GM18909 (cell line): ENCODE results near the gene LRRC3B.

ENCODE experiments used
- ATAC-seq: cut with Tn5 transposase; IDR thresholded peaks from one replicate; pipeline ENCODE4 v1.9.1; 2021; ENCODE audit warnings: mild to moderate bottlenecking; ENCODE audit not compliant: unreplicated experiment, poor library complexity

Gene LRRC3B

GRCh38 chr3:26628915-26629314 lies 6.3 kb downstream of the LRRC3B start:
- ATAC-seq, result no peak

DNA sequence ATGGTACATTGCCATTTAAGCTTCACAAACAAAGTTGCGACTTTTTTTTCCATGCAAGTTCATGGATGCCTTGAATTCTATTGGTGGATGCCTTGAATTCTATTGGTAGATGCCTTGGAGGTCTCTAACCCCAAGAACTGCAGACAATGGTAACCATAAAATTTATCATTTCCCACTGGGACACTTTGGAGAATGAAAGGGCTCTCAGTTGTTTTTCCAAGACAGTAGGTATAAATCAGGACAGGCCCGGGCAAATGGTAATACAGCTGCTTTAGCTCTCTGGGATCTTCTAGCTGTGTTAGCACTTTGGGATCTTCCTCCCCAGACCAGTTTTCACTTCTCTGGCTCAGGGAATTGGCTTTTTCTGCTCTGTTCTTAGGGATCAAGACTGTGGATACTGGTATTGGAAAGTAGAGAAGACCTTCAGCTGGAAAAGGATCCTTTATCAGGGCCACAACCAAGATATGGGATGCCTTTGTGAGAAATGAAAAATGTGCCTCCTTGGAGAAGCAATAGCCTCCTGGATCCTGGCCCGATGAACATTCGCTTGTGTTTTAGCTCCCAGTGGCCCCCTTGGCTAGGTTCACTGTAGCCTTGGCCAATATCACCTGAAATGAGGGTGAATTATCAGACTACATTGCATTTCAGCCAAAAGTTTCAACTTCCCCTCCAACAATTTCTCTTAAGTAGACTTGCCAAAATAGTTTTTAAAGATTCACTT lies 8.3 kb downstream of the LRRC3B start:
- no peak for ATAC-seq

- ATAC-seq, result no peak
Measured at GRCh38 chr3:26631390-26631738, 8.8 kb downstream of the LRRC3B start.

GRCh38 chr3:26634601-26635000 lies 12.0 kb downstream of the LRRC3B start:
- no peak for ATAC-seq

DNA sequence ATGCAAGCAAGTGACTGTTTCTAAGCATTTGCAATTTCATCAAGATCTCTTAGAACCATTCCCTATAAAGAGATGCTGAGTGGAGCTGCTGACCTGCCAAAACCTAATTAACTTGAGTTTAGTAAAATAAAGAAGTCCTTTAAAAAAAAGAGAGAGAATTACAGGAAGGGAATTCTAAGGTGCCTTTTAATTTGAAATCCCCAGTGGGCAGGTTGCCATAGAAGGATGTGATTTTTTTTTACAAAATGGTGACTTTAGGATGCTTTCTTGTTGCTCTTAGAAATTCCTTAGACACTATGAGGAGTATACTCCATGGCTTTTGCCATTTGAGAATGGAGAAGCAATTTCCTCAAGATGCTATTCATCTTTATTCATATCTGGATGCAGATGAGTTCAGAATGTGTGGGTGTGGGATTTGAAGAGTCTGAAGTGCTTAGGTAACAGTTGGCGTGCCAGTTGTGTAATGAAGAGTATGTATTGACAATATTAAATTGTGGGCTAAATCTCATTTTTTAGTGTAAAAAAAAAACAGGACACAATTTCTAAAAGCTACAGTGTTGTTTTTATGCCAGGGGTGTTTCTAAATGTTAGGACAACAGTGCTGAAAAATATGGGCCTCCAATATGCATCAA lies 13.6 kb downstream of the LRRC3B start:
- ATAC-seq, result no peak

DNA sequence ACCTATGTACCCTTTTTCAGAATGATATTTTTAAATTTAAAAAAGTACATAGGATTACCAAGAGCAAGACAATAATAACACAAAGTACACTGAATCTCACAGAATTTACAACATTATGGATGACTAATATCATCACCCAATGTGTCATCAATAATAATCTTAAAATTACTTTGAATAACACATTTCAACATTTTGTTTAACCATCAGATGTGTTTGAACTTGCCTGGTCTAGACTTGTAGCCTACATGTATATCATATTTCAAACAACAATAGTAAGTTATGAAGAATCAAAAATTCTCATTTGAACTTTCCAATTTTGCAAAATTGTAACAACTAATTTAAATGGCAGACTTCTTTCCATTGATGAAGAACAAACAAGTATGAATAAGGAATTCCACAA lies 15.1 kb downstream of the LRRC3B start:
- no peak for ATAC-seq

DNA sequence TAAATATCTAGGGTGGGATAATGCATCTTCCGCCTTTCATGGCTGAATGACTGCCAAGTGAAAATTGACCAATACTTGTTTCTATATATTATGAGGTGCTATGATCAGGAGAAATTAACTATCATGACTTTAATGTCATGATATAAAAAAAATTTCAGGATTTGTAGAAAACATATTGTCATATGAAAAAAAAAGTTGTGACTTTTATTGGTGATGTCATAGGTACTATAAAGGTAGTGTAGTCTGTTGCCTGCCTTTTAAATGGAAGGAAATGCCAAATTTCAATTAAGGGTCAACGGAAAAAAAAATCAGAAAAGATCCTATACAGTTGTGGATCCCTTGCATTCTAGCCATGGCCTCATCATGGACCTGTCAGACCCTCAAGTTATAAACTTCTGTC lies 15.5 kb downstream of the LRRC3B start:
- ATAC-seq, result no peak

GRCh38 chr3:26639339-26639738 lies 16.8 kb downstream of the LRRC3B start:
- ATAC-seq, result no peak

DNA sequence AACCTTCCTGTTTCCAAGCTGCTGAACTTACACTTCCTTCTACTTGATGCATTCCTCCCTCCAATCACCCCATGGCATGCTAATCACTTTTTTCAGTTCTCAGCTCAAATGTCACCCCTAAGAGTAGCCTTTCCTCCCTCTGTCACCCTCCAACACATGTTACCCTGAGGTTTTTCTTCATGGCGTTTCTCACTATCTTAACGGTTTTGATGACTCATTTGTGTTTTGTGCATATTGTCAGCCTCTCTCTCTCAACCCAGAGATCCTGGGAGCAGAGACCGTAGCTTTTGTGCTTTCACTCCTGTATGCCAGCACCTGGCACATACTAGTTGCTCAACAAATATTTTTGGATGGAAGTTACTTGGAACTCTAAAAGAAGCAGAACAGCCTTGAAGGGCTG lies 24.5 kb downstream of the LRRC3B start:
- ATAC-seq, result no peak

DNA sequence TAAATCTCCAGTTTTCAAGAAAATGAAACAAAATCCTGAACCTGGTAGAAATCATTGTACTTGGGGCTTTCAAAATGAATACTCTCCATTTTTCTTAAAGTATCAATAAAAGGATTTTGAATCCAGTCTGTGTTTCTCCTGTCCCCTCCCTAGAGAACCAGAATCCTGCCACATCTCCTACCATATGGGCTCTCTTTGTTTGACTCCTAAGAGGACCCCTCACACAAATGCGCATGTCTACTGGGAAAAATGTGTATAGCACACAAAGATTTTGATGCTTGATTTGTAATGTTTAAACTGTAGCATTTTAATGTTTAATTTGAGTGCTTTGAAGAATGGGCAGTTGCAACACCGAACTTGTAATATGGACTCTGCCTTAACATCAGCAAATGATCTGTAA lies 25.9 kb downstream of the LRRC3B start:
- no peak for ATAC-seq

DNA sequence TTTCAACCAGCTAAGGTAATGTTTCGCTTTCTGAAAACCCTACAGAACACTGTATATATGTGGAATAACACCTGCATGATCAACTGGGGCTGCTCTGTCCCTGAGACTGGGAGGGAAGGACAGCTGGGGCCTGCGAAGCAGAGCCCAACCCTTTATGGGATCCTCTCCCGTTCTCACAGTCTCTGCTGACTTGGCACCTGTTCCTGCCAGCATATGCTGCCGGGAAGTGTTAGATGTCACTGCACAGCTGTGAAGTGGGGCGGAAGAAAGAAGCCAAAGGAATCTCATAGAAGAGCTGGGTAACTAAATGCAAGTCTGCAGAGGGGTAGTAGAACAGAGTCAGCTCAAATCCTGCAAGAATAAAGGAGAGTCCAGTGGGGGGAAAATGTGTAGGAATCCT lies 29.6 kb downstream of the LRRC3B start:
- ATAC-seq, result no peak

DNA sequence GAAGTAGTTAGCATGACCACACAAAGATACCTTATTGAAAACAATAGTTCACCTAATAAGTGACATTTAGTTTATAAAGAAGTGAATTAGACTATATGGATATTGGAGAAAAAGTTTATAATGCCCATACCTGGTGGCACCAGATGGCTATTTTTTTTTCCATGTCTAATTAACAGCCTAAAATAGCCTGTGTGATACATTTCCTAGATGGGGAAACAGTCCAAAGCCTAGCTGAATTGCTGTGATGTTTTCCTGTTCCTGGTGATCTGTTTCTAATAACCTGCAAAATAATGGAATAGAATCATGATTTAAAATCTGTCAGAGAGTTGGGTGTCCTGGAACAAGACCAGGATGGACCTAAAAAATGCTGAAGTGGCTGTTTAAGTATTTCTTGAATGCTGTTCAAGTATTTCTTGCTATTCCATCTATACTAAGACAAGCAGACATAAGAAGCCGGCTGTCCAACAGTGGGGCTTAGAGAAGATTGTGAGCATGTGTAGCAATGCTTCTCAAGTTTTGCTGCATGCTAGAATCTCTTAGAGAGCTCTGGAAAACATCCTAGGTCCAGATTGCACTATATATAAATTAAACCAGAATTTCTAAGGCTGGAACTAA lies 31.3 kb downstream of the LRRC3B start:
- ATAC-seq, result no peak

DNA sequence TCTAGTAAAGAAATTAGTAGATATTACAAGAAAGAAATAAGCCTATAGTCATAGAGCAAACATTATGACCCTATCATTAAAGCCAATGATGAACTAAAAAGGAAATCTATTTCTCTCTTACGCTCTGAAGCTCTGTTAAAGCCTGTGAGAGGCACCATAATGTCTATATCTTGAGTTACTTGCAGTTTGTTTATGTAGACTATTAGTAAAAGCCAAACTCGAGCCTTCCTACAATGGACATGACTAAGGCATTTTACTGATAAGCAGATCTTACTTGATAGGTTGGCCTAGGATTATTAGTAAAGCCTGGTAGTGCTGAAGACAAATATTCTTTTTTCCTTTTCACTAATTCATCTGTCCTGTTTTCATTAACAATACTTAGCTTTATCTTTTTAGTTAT lies 32.7 kb downstream of the LRRC3B start:
- ATAC-seq, result no peak

- no peak for ATAC-seq
Measured at GRCh38 chr3:26657348-26657976, 34.9 kb downstream of the LRRC3B start.

GRCh38 chr3:26668171-26668570 lies 45.6 kb downstream of the LRRC3B start:
- ATAC-seq, result no peak

DNA sequence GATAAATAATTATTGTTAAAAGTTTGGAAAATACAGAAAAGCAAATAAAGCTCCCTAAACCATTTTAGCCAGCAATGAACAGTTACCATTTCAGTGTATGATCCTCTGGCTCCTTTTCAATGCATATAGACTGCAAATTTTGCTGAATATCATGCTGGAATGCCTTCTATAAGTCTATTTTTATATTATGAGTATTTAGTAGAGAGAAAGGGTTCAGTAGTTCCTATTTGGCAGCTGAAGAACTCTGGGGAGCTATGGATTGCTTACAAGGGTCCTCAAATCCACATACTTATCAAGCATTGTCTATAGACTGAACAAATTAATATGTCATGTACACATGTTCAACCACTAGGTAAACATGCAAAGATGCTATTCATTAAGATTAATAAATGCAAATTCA lies 46.1 kb downstream of the LRRC3B start:
- no peak for ATAC-seq

GRCh38 chr3:26675336-26675735 lies 52.8 kb downstream of the LRRC3B start:
- no peak for ATAC-seq

GRCh38 chr3:26681632-26682031 lies 59.1 kb downstream of the LRRC3B start:
- ATAC-seq, result no peak

- ATAC-seq, result no peak
Measured at GRCh38 chr3:26682406-26682805, 59.8 kb downstream of the LRRC3B start.

GRCh38 chr3:26683902-26684301 lies 61.3 kb downstream of the LRRC3B start:
- ATAC-seq, result no peak

- ATAC-seq, result no peak
Measured at GRCh38 chr3:26687466-26687865, 64.9 kb downstream of the LRRC3B start.
